NCI-H526 (cell line): Measurements from ENCODE around the gene SLC22A23.
A peak's percentile ranks its signal among the peaks of the same experiment; 100 is the strongest.
"Not testable (repeated sequence)": the region's sequence is repeated elsewhere in the genome, so short reads cannot be mapped to it uniquely, and the experiment has no call there.

ENCODE experiments used
- DNase-seq, 2 experiments: peaks; one replicate each; lab custom pipeline; 2025; lab: John Stamatoyannopoulos, UW

Gene SLC22A23

DNA sequence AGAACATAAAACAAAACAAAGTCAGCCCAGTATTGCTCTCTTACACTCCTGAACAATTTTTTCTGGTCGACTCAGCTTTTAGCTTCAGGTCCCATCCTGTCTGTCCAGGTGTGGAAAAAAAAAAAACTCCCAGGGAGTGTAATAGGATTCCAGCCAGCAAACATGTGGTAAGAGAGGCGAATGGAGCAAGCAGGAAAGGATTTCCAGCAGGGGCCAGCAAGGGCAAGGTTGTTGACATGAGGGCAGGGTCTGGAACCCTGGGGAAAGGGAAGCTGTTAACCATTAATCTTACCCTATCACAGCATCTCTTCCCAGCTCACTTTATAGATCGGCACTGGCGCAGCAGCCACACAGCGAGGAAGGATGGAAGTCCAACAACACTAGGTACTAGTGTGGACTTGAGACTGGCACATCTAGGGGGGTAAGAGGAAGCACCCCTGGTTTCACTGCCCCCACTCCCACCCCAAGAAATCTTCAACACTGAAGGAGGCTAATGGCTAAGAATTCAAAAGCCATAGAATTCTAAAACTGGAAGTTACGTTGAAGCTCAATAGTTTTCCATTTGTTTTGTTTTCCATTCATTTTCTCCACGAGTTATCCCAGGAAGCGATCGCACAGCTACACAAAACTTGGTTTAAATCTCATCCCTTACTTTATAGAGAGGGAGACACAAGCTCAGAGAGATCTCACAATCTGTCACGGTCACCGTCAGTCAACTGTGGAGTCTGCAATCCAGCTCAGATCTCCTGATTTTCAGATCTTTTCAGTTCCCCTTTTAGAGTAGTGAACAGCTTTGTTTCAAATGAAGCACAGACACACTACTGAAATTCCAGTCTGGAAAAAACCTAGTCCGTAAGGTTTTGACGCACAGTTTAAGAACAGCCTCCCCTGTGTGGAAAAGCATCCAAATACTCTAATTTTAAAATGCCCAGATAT, 53.3 kb downstream of the SLC22A23 start:
- peak; percentile 67 to 78 for DNase-seq

- peak in 1 of 2 experiments; percentile 11 for DNase-seq
Measured at GRCh38 chr6:3402310-3403237, 54.3 kb downstream of the SLC22A23 start.

GRCh38 chr6:3400162-3400561, 56.7 kb downstream of the SLC22A23 start:
- DNase-seq: no peak

GRCh38 chr6:3398755-3399696, 57.8 kb downstream of the SLC22A23 start:
- peak; percentile 18 to 59 for DNase-seq

GRCh38 chr6:3398165-3398562, 58.7 kb downstream of the SLC22A23 start:
- DNase-seq: no peak

GRCh38 chr6:3397229-3398164, 59.4 kb downstream of the SLC22A23 start:
- no peak for DNase-seq

DNA sequence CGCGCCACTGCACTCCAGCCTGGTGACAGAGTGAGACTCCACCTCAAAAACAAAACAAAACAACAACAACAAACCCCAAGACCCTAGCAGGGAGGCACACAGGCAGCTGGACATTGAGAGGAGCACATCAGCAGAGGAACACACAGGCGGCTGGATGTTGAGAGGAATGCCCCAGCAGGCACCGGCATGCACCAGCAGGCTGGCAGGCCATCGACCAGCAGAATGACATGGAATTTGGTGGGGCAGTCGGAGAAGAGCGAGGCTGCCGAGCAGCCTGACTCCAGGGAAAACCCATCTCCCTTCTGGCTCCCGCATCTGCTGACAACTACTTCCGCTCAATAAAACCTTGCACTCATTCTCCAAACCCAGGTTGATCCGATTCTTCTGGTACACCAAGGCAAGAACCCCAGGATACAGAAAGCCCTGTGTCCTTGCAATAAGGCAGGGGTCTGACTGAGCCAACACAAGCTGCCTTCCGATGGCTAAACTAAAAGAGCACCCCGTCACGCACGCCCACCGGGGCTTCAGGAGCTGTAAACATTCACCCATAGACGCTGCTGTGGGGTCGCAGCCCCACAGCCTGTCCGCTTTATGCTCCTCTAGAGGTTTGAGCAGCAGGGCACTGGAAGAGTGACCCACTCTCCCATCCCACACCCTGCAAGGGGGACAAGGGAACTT, 60.2 kb downstream of the SLC22A23 start:
- no peak for DNase-seq

GRCh38 chr6:3394671-3395070, 62.2 kb downstream of the SLC22A23 start:
- no peak for DNase-seq

GRCh38 chr6:3393836-3394202, 63.0 kb downstream of the SLC22A23 start:
- no peak for DNase-seq

- DNase-seq: no peak
Measured at GRCh38 chr6:3392930-3393835, 63.7 kb downstream of the SLC22A23 start.

- DNase-seq: no peak
Measured at GRCh38 chr6:3391902-3392458, 64.9 kb downstream of the SLC22A23 start.

GRCh38 chr6:3390698-3391097, 66.2 kb downstream of the SLC22A23 start:
- no peak for DNase-seq

DNA sequence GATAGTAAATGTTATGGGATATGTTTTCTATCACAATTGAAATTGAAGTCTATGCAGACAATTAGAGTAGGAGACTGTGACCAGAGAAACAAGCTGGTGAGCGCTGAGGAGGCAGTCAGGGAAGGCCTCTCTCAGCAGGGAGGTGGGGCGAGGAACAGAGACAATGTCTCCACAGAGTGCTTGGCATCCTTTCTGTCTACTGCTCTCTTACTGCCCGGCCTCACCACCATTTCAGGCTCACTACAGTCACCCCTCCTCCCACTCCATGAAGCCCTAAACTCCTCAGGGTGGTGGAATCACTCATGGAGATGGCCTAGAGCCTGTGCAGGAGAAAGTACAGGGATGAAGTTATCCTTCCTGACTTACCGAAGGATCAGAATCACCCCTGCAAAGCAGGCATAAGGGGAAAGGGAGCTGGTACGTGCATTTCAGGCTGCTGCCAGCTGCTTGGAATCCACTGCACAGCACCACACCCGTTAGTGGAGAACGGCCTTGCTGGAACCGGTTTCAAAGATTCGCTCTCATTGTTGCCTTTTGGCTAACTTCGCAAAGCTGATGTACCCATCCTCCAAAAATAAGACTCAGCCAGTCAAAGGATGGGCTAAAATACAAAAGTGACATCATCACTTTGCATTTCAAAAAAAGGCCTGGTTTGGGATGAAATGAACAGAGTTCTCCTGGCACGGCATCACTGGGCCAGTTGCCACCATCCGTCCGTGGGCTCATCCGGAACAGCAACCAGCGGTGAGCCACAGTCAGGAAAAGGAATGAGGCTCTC, 67.3 kb downstream of the SLC22A23 start:
- DNase-seq: no peak

DNA sequence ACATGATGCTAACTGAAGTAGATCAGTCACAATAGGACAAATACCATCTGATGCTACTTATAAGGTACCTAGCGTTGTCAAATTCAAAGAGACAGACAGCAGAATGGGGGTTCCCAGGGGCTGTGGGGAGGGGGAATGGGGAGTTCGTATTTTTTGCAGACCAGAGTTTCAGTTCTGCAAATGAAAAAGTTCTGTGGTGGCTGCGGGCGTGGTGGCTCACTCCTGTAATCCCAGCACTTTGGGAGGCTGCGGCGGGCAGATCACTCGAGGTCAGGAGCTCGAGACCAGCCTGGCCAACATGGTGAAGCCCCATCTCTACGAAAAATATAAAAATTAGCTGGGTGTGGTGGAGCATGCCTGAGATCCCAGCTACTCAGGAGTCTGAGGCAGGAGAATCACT, 68.1 kb downstream of the SLC22A23 start:
- no peak for DNase-seq

DNA sequence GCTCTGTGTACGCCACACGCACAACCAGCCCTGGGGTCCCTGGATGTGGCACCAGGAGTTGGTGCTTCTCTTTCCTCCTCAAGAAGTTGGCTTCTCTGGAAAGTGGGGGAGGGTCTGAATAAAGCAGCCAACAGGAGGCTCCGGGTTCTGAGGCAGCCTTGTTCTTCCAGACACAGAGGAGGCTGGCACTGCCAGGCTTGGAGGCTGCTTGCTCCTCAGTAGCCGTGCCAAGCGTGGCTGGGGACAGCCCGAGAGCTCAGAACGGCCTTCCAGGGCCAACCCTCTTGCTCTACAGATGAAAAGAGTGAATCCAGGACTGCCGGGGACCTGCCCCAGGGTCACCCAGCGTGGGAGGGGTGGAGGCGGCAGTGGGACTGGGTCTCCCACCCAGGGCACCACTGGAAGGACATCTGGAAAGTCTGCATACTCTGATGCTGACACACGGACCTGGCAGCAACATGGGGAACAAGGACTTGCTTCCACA, 70.4 kb downstream of the SLC22A23 start:
- no peak for DNase-seq

DNA sequence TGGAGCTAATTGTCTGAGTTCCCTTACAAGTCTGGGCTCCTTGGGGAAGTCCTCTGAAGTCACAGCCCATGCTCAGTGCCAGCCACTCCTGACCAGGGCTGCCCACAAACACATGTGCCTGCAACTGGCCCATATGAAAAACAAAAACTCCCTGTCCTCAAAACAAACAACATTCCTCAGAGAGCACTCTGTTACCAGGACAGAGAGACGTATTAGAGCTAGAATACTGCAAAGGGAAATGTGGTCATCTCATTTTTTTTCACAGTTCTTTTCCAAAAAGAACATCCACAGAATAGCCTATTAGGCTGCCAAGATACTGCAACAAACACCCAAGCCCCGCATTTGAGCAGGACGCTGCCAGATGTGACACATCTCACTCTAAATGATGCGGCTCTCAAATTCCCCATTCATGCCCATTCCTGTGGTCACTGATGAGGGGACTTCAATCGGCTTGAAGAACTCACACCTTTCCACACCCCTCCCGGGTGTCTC, 71.1 kb downstream of the SLC22A23 start:
- DNase-seq: no peak

GRCh38 chr6:3385181-3385580, 71.7 kb downstream of the SLC22A23 start:
- DNase-seq: not testable (repeated sequence)
